GM18868 (cell line): ENCODE data around the gene UVRAG.
"Not testable (repeated sequence)": the region's sequence is repeated elsewhere in the genome, so short reads cannot be mapped to it uniquely, and the experiment has no call there.

ENCODE experiments used
- ATAC-seq: cut with Tn5 transposase; IDR thresholded peaks from one replicate; pipeline ENCODE4 v1.9.1; 2021; ENCODE audit warnings: mild to moderate bottlenecking, moderate library complexity; ENCODE audit not compliant: unreplicated experiment

UVRAG gene

GRCh38 chr11:75910426-75911145 lies 95.6 kb downstream of the UVRAG start:
- ATAC-seq = no peak

- ATAC-seq = no peak
These were observed 96.4 kb downstream of the UVRAG start for GRCh38 chr11:75911459-75911858.

- no peak for ATAC-seq
These were observed 99.0 kb downstream of the UVRAG start for GRCh38 chr11:75913984-75914383.

- no peak for ATAC-seq
These were observed 101.9 kb downstream of the UVRAG start for GRCh38 chr11:75916882-75917281.

GRCh38 chr11:75918331-75918730 lies 103.3 kb downstream of the UVRAG start:
- no peak for ATAC-seq

DNA sequence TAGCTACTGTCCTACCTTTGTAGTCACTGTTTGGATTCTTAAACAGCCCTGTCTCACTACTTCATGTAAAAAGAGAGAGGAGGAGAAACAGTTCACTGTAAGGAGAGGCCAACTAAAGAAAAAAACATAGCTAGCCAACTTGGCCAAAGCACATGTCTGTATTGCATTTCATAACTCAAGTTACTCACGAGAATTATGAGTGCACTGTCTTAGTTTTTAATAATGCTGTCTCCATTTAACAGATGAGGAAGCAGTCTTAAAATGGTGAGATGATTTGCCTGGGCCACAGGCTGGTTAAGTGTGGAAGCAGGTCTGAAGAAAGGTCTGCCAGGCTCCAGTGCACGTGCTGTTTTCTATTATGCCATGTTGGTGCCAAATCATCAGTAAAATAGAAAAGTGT lies 104.5 kb downstream of the UVRAG start:
- ATAC-seq = no peak

DNA sequence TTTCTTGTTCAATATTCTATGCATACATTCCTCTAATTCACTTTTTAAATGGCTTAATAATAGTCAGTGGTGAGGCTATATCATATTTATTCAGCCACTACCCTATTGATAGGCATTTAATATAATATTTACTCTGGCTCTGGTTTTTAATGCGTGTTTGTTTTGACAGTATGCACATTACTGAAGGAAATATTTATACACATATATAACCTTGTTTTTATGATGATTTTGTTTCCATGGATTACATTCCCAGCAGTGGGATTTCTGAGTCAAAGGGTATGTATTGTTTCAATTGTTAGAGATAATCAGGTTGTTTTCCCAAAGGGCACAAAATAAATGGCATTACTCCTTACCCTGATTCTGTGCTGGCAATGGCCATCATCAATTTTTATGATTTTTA lies 105.8 kb downstream of the UVRAG start:
- no peak for ATAC-seq

DNA sequence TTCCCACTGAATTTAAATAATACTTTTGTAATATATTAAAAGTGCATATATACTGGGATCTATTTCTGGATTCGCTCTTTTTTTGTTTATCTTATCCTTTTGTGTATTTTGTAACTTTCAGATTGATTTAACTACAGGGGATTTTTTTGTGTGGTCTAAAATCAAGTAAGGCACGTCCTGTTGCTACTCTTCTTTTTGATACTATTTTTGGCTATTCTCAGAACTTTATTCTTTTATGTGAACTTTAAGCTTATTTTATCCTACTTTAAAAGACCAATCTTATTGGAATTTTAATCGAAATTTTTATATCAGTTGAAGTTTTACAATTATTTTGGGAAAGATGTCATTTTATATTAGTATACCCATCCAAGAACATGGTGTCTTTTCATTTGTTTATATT lies 106.8 kb downstream of the UVRAG start:
- no peak for ATAC-seq

DNA sequence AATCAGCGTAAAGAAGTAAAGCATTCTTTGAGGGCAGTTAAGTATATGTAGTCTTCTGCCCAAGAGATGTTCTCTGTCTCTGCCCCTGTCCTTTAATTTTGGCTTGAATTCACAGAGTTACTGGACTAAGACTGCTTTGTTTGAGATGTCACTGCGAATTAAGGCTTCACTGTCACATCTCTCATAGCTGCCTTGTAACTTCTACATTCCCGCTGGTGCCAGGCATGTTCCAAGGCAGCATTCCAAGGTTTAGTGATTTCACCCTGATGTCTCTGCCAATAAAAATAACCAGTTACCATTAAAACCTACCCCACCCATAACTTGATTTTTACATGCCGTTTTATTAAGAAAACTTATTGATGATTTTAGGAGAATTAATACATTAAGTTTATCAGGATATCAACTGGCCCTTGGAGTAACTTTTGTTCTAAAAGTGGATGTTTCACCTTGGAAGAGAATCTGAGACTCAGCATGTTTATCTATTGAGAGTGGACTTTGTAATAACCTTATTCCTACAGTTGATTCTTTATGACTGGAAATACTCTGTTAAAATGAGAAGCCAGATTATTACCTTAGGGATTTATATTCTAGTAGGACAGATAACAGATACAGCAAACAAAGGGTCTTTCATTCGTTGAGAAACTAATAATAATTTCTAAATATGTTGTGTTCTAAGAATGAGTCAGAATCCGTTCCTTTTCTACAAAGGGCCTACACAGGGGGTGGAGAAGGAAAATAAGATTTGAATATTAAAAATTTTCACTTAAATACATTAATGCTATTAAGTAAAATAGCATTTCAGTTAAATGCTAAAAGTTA lies 110.2 kb downstream of the UVRAG start:
- peak; percentile 54 for ATAC-seq

- ATAC-seq = peak; percentile 28
These were observed 110.8 kb downstream of the UVRAG start for GRCh38 chr11:75925785-75926164.

DNA sequence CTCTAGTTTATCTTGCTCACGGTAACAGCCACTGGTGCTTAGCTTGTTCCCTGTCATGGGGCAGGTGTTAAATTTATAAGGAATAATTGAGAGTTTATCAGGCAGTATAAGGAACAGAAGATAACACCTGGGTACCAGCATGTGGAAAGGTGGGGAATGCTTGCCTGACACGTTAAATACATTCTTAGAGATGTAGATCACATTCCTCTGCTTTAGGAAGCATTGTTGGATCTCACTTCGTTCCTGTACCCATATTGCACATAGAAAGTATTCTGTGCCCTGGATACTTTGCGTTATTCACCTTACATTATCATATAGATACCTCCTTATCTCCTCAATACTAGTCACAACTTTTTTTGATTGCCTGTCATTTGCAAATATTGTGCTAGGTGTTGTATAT lies 114.7 kb downstream of the UVRAG start:
- no peak for ATAC-seq

- ATAC-seq = no peak
These were observed 115.5 kb downstream of the UVRAG start for GRCh38 chr11:75930534-75930933.

- ATAC-seq = no peak
These were observed 116.1 kb downstream of the UVRAG start for GRCh38 chr11:75931124-75931523.

DNA sequence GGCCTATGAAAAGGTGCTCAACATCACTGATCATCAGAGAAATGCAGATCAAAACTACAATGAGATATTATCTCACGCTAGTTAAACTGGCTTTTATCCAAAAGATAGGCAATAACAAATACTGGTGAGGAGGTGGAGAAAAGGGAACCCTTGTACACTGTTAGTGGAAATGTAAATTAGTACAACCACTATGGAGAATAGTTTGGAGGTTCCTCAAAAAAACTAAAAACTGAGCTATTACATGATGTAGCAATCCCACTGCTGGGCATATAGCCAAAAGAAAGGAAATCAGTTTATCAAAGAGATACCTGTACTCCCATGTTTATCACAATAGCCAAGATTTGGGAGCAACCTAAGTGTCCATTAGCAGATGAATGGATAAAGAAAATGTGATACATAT lies 118.7 kb downstream of the UVRAG start:
- not testable (repeated sequence) for ATAC-seq

DNA sequence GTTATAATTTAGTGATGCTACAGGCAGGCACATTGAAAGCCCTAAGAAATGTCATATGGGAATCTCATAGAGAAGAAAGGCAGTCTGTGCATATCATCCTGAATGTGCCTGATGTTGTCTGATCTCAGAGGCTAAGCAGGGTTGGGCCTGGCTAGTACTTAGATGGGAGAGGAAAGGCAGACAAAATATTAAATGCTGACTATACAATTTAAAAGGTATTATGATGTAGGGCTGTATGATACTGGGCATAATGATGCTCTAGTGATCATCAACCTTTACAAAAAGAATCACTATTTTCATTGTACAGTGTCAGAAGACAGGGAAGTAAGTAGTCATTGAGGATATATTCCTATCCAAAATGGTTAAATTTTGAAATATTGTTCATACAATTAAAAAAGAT lies 119.8 kb downstream of the UVRAG start:
- no peak for ATAC-seq

DNA sequence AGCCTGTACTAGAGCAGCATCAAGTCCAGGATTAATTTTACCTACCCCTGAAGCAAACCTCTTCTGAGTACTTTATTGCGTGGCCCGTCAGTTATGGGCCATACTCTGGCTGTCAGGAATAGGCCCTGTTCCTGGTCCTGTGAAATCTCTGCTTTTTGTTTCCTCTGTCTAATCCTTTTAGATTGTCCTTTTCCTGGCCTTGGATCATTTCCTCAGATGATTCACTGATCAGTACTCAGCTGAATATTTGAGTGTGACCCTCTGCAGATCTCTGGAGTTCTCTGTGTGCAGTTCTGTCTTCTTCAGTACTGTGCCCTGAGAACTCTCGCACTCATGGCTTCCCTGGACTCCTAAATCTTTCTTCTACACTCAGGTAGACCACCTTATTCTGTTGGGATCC lies 123.5 kb downstream of the UVRAG start:
- no peak for ATAC-seq

GRCh38 chr11:75939516-75939915 lies 124.5 kb downstream of the UVRAG start:
- no peak for ATAC-seq

GRCh38 chr11:75939992-75940391 lies 125.0 kb downstream of the UVRAG start:
- ATAC-seq = no peak

DNA sequence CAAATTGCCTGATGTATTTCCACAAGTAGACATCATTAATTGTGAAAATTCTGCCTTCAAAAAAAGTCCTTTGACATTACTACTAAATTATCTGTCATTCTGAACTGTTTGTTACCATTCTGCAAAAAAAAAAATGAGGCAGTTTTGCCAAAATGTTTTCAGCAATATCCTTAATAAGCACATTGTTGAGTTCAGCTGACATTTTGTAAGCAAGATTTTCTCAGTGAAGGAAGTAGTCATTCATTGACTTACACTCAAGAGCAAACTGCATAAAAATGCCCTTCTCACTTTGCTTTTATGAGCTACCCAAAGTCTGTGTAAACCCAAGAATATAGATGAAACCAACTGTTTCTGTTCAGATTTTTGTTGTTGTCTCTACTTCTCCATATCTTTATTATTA lies 125.9 kb downstream of the UVRAG start:
- no peak for ATAC-seq

DNA sequence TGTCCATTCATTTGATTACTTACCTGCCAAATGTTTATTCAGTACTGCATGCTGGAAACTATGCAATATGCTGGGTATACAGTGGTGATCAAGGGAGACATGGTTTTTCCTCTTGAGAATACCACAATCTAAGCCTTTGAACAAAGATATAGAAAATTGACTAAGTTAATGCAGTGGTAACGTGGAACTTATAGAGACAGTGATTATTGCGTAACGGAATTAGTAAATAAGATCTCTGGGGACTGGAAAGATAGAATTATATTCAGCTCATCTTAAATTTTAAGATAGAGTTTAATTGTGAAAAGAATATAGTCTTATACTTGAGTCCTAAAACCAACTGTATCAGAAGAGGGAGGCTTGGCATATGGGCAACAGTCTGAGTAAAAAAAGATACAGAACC lies 129.5 kb downstream of the UVRAG start:
- ATAC-seq = no peak

- no peak for ATAC-seq
These were observed 130.4 kb downstream of the UVRAG start for GRCh38 chr11:75945446-75945845.

- no peak for ATAC-seq
These were observed 130.9 kb downstream of the UVRAG start for GRCh38 chr11:75945947-75946346.
